Progenitor cell of endocrine pancreas (in vitro differentiated cells): ENCODE data around the gene AOC1. TPM values are rescaled to one million over a fixed set of nuclear protein-coding genes. Genes with fewer than 3 reads are reported as not detected.

ENCODE experiments used
- DNase-seq: peaks from one replicate; pipeline ENCODE4 v3.0.0; 2021; ENCODE audit warnings: low spot score; ENCODE audit not compliant: unreplicated experiment
- H3K27ac Mint-ChIP-seq: 2 replicates; pipeline ENCODE4 v1.8.0; 2021; ENCODE audit warnings: mild to moderate bottlenecking, moderate library complexity, mixed read lengths
- H3K27me3 Mint-ChIP-seq: 2 replicates; pipeline ENCODE4 v1.8.0; 2021; ENCODE audit warnings: mixed read lengths
- H3K36me3 Mint-ChIP-seq: 2 replicates; pipeline ENCODE4 v1.8.0; 2022; ENCODE audit warnings: mixed read lengths; ENCODE audit not compliant: insufficient read depth
- H3K4me1 Mint-ChIP-seq: 2 replicates; pipeline ENCODE4 v1.8.0; 2021; ENCODE audit warnings: low read depth, mixed read lengths
- H3K4me3 Mint-ChIP-seq: 2 replicates; pipeline ENCODE4 v1.8.0; 2021; ENCODE audit warnings: low read depth, mild to moderate bottlenecking, moderate library complexity, mixed read lengths
- H3K9me3 Mint-ChIP-seq: 2 replicates; pipeline ENCODE4 v1.8.0; 2021; ENCODE audit warnings: low read depth, mixed read lengths
- CTCF ChIP-seq: fragments of 200-600 bp; sonication (generic); IDR thresholded peaks from one replicate; pipeline ENCODE4 v1.5.0; 2021; ENCODE audit warnings: antibody characterized with exemption, mild to moderate bottlenecking; ENCODE audit not compliant: unreplicated experiment
- total RNA-seq: library from RNA; stranded (reverse); gene quantifications from 2 replicates; pipeline ENCODE4 v1.2.1, GENCODE V29; 2021

Gene AOC1
- total RNA-seq, 1 donor from 2014 or later = 2.9 TPM

DNA sequence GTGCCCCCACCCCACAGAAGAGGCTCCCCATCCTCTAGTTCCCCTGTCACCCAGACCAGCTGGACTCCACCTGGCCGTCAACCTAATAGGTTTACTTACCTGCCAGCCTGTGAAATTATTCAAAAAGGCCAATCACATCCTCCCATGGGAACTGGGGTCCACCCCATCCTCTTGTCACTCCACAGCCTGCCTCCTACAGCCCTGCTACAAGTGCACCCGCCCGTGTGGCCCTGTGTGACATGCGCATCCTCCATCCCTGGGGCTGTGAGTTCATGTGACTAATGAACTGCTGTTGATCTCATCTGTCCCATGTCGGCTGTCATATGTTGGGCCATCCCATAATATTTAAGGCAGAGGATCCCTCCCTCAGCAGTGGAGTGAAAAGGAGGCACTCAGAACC is 39.4 kb downstream of the AOC1 start:
- H3K4me3 Mint-ChIP-seq = no peak overlapping the region
- DNase-seq = no peak
- no peaks in the 10 kb centered on the region for H3K36me3 Mint-ChIP-seq
- H3K27me3 Mint-ChIP-seq = peaks cover 21% of the 10 kb centered on the region
- no peak for TF ChIP-seq CTCF
- no peaks in the 10 kb centered on the region for H3K4me1 Mint-ChIP-seq
- no peak overlapping the region for H3K27ac Mint-ChIP-seq
- H3K9me3 Mint-ChIP-seq = peaks cover 28% of the 10 kb centered on the region

- no peaks in the 10 kb centered on the region for H3K36me3 Mint-ChIP-seq
These were observed 43.5 kb downstream of the AOC1 start for GRCh38 chr7:150895809-150896208.

GRCh38 chr7:150896562-150897209 is 44.4 kb downstream of the AOC1 start:
- Mint-ChIP-seq H3K36me3 (no peaks in the 10 kb centered on the region), H3K9me3 (peaks cover 12% of the 10 kb centered on the region), H3K4me1 (no peaks in the 10 kb centered on the region), H3K4me3 (no peak overlapping the region), H3K27ac (no peak overlapping the region), H3K27me3 (peaks cover 57% of the 10 kb centered on the region)
- no peak for DNase-seq
- TF ChIP-seq CTCF = no peak

More at GRCh38 chr7:150895809-150896208, 43.5 kb downstream of the AOC1 start:
- Mint-ChIP-seq H3K4me3 (no peak overlapping the region), H3K4me1 (no peaks in the 10 kb centered on the region), H3K27ac (no peak overlapping the region), H3K27me3 (peaks cover 55% of the 10 kb centered on the region), H3K9me3 (peaks cover 12% of the 10 kb centered on the region)
- no peak for DNase-seq
- TF ChIP-seq CTCF = no peak

DNA sequence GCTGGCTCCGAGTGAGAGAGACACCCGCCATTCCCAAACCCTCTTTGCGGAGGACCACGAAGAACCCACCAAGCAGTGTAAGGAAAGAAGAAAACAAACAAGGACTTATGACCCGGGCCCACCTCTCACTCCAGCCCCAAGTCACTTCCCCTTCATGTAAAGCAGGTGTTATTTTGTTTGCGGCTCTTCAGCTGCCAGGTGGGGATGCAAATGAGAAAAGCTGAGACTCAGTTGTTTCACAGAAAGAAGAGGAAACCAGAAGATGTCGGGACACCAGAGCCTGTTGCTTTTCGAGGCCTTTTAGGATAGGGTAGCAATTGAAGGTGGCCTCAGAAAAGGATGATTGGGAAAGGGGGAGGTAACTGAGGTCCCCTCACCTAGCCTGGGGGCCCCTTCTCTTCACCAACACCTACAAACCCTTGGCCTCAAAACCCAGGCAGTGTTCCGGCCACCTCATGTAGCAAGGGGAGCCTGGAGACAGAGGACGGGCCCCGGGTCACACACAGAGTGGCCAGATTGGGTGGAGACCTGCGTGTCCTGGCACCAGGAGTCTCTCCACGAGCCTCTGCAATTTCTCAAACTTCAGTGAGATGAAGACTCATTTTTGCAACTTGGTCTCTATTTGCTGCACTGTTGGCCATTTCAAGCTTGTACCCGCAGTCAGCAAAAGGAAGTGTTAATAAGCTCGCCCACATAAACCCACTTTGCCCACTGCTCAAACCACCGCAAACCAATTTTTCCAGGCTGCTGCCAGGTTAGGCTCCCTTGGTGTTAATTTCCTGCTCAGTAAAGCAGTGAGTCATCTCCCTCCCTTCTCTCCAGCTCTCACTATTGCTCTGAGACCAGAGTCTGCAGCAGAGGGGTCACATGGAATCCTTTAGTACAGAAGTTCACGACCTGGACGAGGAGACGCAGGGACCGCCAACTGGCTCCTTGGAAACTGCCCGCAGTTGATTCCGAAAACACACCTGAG is 45.5 kb downstream of the AOC1 start:
- Mint-ChIP-seq H3K36me3 (no peaks in the 10 kb centered on the region), H3K27me3 (peaks cover 61% of the 10 kb centered on the region), H3K9me3 (peaks cover 11% of the 10 kb centered on the region), H3K4me1 (no peaks in the 10 kb centered on the region), H3K27ac (no peak overlapping the region), H3K4me3 (no peak overlapping the region)
- no peak for DNase-seq
- no peak for TF ChIP-seq CTCF

DNA sequence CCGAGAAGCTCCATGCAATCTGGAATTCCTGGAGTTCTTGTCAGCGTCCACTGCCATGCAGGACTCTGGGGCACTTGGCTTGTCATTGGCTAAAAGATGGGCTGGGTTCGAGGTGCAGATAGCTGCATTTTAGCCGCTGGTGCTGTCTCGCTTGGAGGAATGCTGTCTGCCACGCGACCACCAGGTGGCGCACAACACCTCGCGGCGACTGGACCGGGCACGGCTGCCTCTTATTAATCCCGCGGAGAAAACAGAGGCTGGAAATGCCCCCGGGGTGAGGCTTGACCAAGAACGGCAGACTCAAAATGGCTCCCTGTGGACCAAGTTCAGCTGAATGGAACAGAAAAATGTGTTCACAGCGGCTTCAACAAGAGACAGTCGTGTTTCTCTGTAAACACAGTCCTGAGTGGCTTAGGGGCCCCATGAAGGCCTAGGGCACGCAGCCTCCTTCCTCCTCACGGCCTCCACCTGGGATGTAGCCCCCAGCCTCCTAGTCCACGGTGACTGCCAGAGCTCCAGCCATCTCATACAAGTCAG is 46.2 kb downstream of the AOC1 start:
- Mint-ChIP-seq H3K36me3 (no peaks in the 10 kb centered on the region), H3K27me3 (peaks cover 55% of the 10 kb centered on the region), H3K27ac (no peak overlapping the region), H3K4me3 (no peak overlapping the region), H3K9me3 (peaks cover 5% of the 10 kb centered on the region), H3K4me1 (no peaks in the 10 kb centered on the region)
- DNase-seq = peak; percentile 75
- peak; percentile 96 for TF ChIP-seq CTCF
